Lower leg skin (tissue), 3 donors: ENCODE measurements around the gene KIAA0825.

ENCODE experiments used
- CTCF ChIP-seq, 3 donors: fragments of 450-650 bp; IDR thresholded peaks; one replicate each; pipeline ENCODE4 v1.5.1; 2016; ENCODE audit warnings: antibody characterized with exemption in 3 of 3, mild to moderate bottlenecking in 3 of 3, moderate library complexity in 2 of 3
- POLR2A ChIP-seq, 2 donors: fragments of 450-650 bp; IDR thresholded peaks; one replicate each; pipeline ENCODE4 v1.6.1; 2016 to 2017; ENCODE audit warnings: antibody characterized with exemption in 2 of 2, mild to moderate bottlenecking in 1 of 2, moderate library complexity in 1 of 2

GRCh38 chr5:94276048-94276447 lies 342.4 kb downstream of the KIAA0825 start:
- TF ChIP-seq CTCF (IDR thresholded peaks at IDR 0.05) (no peak), POLR2A (IDR thresholded peaks at IDR 0.05) (no peak)
